Measurements from ENCODE around the gene OTOGL.

GRCh38 chr12:80235944-80236343 is 136.6 kb downstream of the OTOGL start:
- TF ChIP-seq POLR2A (IDR thresholded peaks at IDR 0.05) (no peak), CTCF (IDR thresholded peaks at IDR 0.05) (no peak)

All from breast epithelium (tissue), 3 donors.